HFFc6 (cell line): Measurements from ENCODE around the gene SPATA16. TPM values are rescaled to one million over a fixed set of nuclear protein-coding genes. Genes with fewer than 3 reads are reported as not detected.

Experiments used
- DNase-seq: peaks from one replicate; pipeline ENCODE4 v3.0.0-alpha.2; 2018
- H3K27ac Mint-ChIP-seq: 2 replicates; pipeline ENCODE4 v1.8.0; 2020; ENCODE audit warnings: mild to moderate bottlenecking, mixed read lengths
- H3K27me3 Mint-ChIP-seq: 2 replicates; pipeline ENCODE4 v1.8.0; 2021; ENCODE audit warnings: mild to moderate bottlenecking, moderate library complexity, mixed read lengths; ENCODE audit not compliant: insufficient read depth
- H3K36me3 Mint-ChIP-seq: 2 replicates; pipeline ENCODE4 v1.8.0; 2021; ENCODE audit warnings: low read depth, mixed read lengths
- H3K4me1 Mint-ChIP-seq: 2 replicates; pipeline ENCODE4 v1.8.0; 2020; ENCODE audit warnings: low read depth, mixed read lengths
- H3K4me3 Mint-ChIP-seq: 2 replicates; pipeline ENCODE4 v1.8.0; 2020; ENCODE audit warnings: mild to moderate bottlenecking, moderate library complexity, mixed read lengths
- H3K9me3 Mint-ChIP-seq: 2 replicates; pipeline ENCODE4 v1.8.0; 2020; ENCODE audit warnings: mild to moderate bottlenecking, mixed read lengths
- CTCF ChIP-seq: fragments of 200-600 bp; sonication (generic); IDR thresholded peaks from 2 replicates; pipeline ENCODE4 v1.5.0; 2021; ENCODE audit warnings: antibody characterized with exemption, mild to moderate bottlenecking
- total RNA-seq, 6 experiments: library from RNA; stranded (reverse); fragmentation: NEBNext Ultra II Directional; extraction: Animal tissue kit (Norgen Biotek cat#: 25700); gene quantifications; 2 replicates in 1 of 6; 3 replicates in 5 of 6; pipeline ENCODE4 v1.2.3, GENCODE V29; 2021

The SPATA16 gene
- total RNA-seq, 6 experiments from 2014 or later = not detected

- TF ChIP-seq CTCF = no peak
- DNase-seq = no peak
- Mint-ChIP-seq H3K36me3 (no peaks in the 10 kb centered on the region), H3K27ac (no peak overlapping the region), H3K4me3 (no peak overlapping the region), H3K4me1 (peaks cover 6% of the 10 kb centered on the region; the same call in 1 of the 2 replicates), H3K9me3 (no peaks in the 10 kb centered on the region), H3K27me3 (no peaks in the 10 kb centered on the region)
These were observed 159.5 kb downstream of the SPATA16 start for GRCh38 chr3:172981407-172981983.

GRCh38 chr3:172980849-172981248 lies 160.2 kb downstream of the SPATA16 start:
- no peak for DNase-seq
- Mint-ChIP-seq H3K36me3 (no peaks in the 10 kb centered on the region), H3K4me1 (peaks cover 6% of the 10 kb centered on the region; the same call in 1 of the 2 replicates), H3K27me3 (no peaks in the 10 kb centered on the region), H3K9me3 (no peaks in the 10 kb centered on the region), H3K4me3 (peak overlapping the region; percentile 32; the same call in 1 of the 2 replicates), H3K27ac (no peak overlapping the region)
- no peak for TF ChIP-seq CTCF

- no peaks in the 10 kb centered on the region for H3K36me3 Mint-ChIP-seq
- H3K4me1 Mint-ChIP-seq = peaks cover 6% of the 10 kb centered on the region; the same call in 1 of the 2 replicates
- DNase-seq = no peak
- H3K4me3 Mint-ChIP-seq = no peak overlapping the region
- H3K9me3 Mint-ChIP-seq = no peaks in the 10 kb centered on the region
- no peak overlapping the region for H3K27ac Mint-ChIP-seq
- H3K27me3 Mint-ChIP-seq = no peaks in the 10 kb centered on the region
- TF ChIP-seq CTCF = no peak
These were observed 163.3 kb downstream of the SPATA16 start for GRCh38 chr3:172977696-172978095.

GRCh38 chr3:172974969-172975368 lies 166.1 kb downstream of the SPATA16 start:
- no peak for DNase-seq
- H3K36me3 Mint-ChIP-seq = no peaks in the 10 kb centered on the region
- TF ChIP-seq CTCF = no peak
- H3K27me3 Mint-ChIP-seq = no peaks in the 10 kb centered on the region
- no peak overlapping the region for H3K27ac Mint-ChIP-seq
- no peaks in the 10 kb centered on the region for H3K4me1 Mint-ChIP-seq
- H3K4me3 Mint-ChIP-seq = no peak overlapping the region
- H3K9me3 Mint-ChIP-seq = no peaks in the 10 kb centered on the region

GRCh38 chr3:172973799-172974198 lies 167.2 kb downstream of the SPATA16 start:
- Mint-ChIP-seq H3K36me3 (no peaks in the 10 kb centered on the region), H3K4me1 (no peaks in the 10 kb centered on the region), H3K9me3 (no peaks in the 10 kb centered on the region), H3K27ac (no peak overlapping the region), H3K27me3 (no peaks in the 10 kb centered on the region), H3K4me3 (no peak overlapping the region)
- TF ChIP-seq CTCF = no peak
- no peak for DNase-seq

- no peak overlapping the region for H3K4me3 Mint-ChIP-seq
- no peaks in the 10 kb centered on the region for H3K9me3 Mint-ChIP-seq
- no peak for DNase-seq
- H3K36me3 Mint-ChIP-seq = no peaks in the 10 kb centered on the region
- no peak overlapping the region for H3K27ac Mint-ChIP-seq
- no peak for TF ChIP-seq CTCF
- H3K27me3 Mint-ChIP-seq = no peaks in the 10 kb centered on the region
- no peaks in the 10 kb centered on the region for H3K4me1 Mint-ChIP-seq
These were observed 168.3 kb downstream of the SPATA16 start for GRCh38 chr3:172972717-172973116.
